ENCODE measurements around the gene MS4A7.
"Not testable (repeated sequence)": the region's sequence is repeated elsewhere in the genome, so short reads cannot be mapped to it uniquely, and the experiment has no call there.

Gene MS4A7

GRCh38 chr11:60378354-60378753 is at the start of gene MS4A7:
MS4A7 (plus strand) TSS chr11:60378532; CDS start chr11:60383142, 4,610 bp downstream.
- no peak for DNase-seq

- DNase-seq: no peak
Observed at GRCh38 chr11:60332846-60333245, 45.5 kb upstream of the MS4A7 start.

- DNase-seq: peak; percentile 66
Observed at GRCh38 chr11:60334005-60334620, 44.2 kb upstream of the MS4A7 start.

- DNase-seq: no peak
Observed at GRCh38 chr11:60336767-60337391, 41.5 kb upstream of the MS4A7 start.

GRCh38 chr11:60338053-60338452 is 40.3 kb upstream of the MS4A7 start:
- no peak for DNase-seq

GRCh38 chr11:60339356-60339755 is 39.0 kb upstream of the MS4A7 start:
- DNase-seq: no peak

GRCh38 chr11:60343094-60343704 is 35.1 kb upstream of the MS4A7 start:
- no peak for DNase-seq

GRCh38 chr11:60344146-60344545 is 34.2 kb upstream of the MS4A7 start:
- DNase-seq: no peak

- peak; percentile 10 for DNase-seq
Observed at GRCh38 chr11:60345489-60345888, 32.8 kb upstream of the MS4A7 start.

- DNase-seq: no peak
Observed at GRCh38 chr11:60347084-60347797, 31.1 kb upstream of the MS4A7 start.

- no peak for DNase-seq
Observed at GRCh38 chr11:60348116-60348515, 30.2 kb upstream of the MS4A7 start.

GRCh38 chr11:60349990-60350389 is 28.3 kb upstream of the MS4A7 start:
- DNase-seq: no peak

GRCh38 chr11:60357771-60358170 is 20.6 kb upstream of the MS4A7 start:
- no peak for DNase-seq

GRCh38 chr11:60360621-60361020 is 17.7 kb upstream of the MS4A7 start:
- no peak for DNase-seq

GRCh38 chr11:60362241-60362640 is 16.1 kb upstream of the MS4A7 start:
- no peak for DNase-seq

GRCh38 chr11:60363542-60364470 is 14.5 kb upstream of the MS4A7 start:
- DNase-seq: peak; percentile 50

GRCh38 chr11:60366262-60366904 is 11.9 kb upstream of the MS4A7 start:
- not testable (repeated sequence) for DNase-seq

- DNase-seq: no peak
Observed at GRCh38 chr11:60367009-60367408, 11.3 kb upstream of the MS4A7 start.

- DNase-seq: no peak
Observed at GRCh38 chr11:60367896-60368295, 10.4 kb upstream of the MS4A7 start.

GRCh38 chr11:60370252-60370810 is 8.0 kb upstream of the MS4A7 start:
- DNase-seq: no peak

GRCh38 chr11:60370811-60371298 is 7.5 kb upstream of the MS4A7 start:
- DNase-seq: no peak

GRCh38 chr11:60371386-60371785 is 6.9 kb upstream of the MS4A7 start:
- DNase-seq: no peak

Data from stimulated activated CD4-positive, alpha-beta T cell treated with anti-CD3 and anti-CD28 coated beads, Interleukin-1b, Interleukin-23, amount 100 ng/mL, for 48 hours (primary cell).